ENCODE results near the gene PAFAH1B1. TPM values are rescaled to one million over a fixed set of nuclear protein-coding genes. Genes with fewer than 3 reads are reported as not detected.
"Not testable (repeated sequence)": the region's sequence is repeated elsewhere in the genome, so short reads cannot be mapped to it uniquely, and the experiment has no call there.

Gene PAFAH1B1
- polyA plus RNA-seq, 1 donor (not counting 4 experiments of a cell fraction or from before 2014, with no cell fraction given): 119 TPM

GRCh38 chr17:2649191-2649590 lies 55.7 kb downstream of the PAFAH1B1 start:
- peaks cover 18% of the 10 kb centered on the region for H4K20me1 ChIP-seq (ENCODE audit: control insufficient read depth, extremely low read depth, insufficient read depth, low read length)
- peaks cover 3 to 9% of the 10 kb centered on the region in 2 experiments for H3K36me3 ChIP-seq (ENCODE audit: control insufficient read depth in 2 of 2, extremely low read depth in 1 of 2, insufficient read depth in 2 of 2, low read length in 2 of 2)
- H3K4me2 ChIP-seq (ENCODE audit: control insufficient read depth, extremely low read depth, insufficient read depth, low read depth, low read length): no peak overlapping the region
- H3K9me3 ChIP-seq (ENCODE audit: control insufficient read depth, low read depth, low read length): no peaks in the 10 kb centered on the region
- H3K27me3 ChIP-seq (ENCODE audit: control insufficient read depth, extremely low read depth, insufficient read depth, low read length): no peaks in the 10 kb centered on the region
- dilution Hi-C loops (cut with MboI; ENCODE audit: extremely low pct_ligation_motif_present, low sequenced_read_pairs): no loop called here
- FAIRE-seq (no peak), DNase-seq (ENCODE audit: low read depth, low spot score) (no peak)
- peaks cover 9% of the 10 kb centered on the region for H3K4me1 ChIP-seq (ENCODE audit: control insufficient read depth, extremely low read depth, insufficient read depth, low read length)
- H3K9ac ChIP-seq (ENCODE audit: control insufficient read depth, extremely low read depth, insufficient read depth, low read length): no peak overlapping the region
- H3K27ac ChIP-seq (ENCODE audit: control insufficient read depth, insufficient read depth, low read length): no peak overlapping the region
- TF ChIP-seq CTCF (optimal IDR thresholded peaks at IDR 0.05 in 1 of 3, IDR thresholded peaks at IDR 0.05 in 1 of 3, conservative IDR thresholded peaks at IDR 0.05 in 1 of 3; ENCODE audit: extremely low read depth in 1 of 3, insufficient read depth in 2 of 3, low read length in 3 of 3): no peak
- no peak for TF ChIP-seq EZH2 (IDR thresholded peaks at IDR 0.05; ENCODE audit: low read length)
- no peak overlapping the region for H2AFZ ChIP-seq (ENCODE audit: control insufficient read depth, low read length)
- H3K79me2 ChIP-seq (ENCODE audit: control insufficient read depth, insufficient read depth, low read length): peaks cover 56% of the 10 kb centered on the region
- H3K9me1 ChIP-seq (ENCODE audit: control insufficient read depth, extremely low read depth, insufficient read depth, low read length): no peaks in the 10 kb centered on the region
- no peak overlapping the region for H3K4me3 ChIP-seq (ENCODE audit: control insufficient read depth in 2 of 3, extremely low read depth in 1 of 3, insufficient read depth in 2 of 3, low read depth in 1 of 3, low read length in 3 of 3)

- H3K9me3 ChIP-seq (ENCODE audit: control insufficient read depth, low read depth, low read length); H3K27ac ChIP-seq (ENCODE audit: control insufficient read depth, insufficient read depth, low read length); H3K4me2 ChIP-seq (ENCODE audit: control insufficient read depth, extremely low read depth, insufficient read depth, low read depth, low read length); H3K27me3 ChIP-seq (ENCODE audit: control insufficient read depth, extremely low read depth, insufficient read depth, low read length); H2AFZ ChIP-seq (ENCODE audit: control insufficient read depth, low read length); H3K4me3 ChIP-seq (ENCODE audit: control insufficient read depth in 2 of 3, extremely low read depth in 1 of 3, insufficient read depth in 2 of 3, low read depth in 1 of 3, low read length in 3 of 3); H3K4me1 ChIP-seq (ENCODE audit: control insufficient read depth, extremely low read depth, insufficient read depth, low read length); FAIRE-seq; dilution Hi-C loops (cut with MboI; ENCODE audit: extremely low pct_ligation_motif_present, low sequenced_read_pairs); H3K9me1 ChIP-seq (ENCODE audit: control insufficient read depth, extremely low read depth, insufficient read depth, low read length); H3K9ac ChIP-seq (ENCODE audit: control insufficient read depth, extremely low read depth, insufficient read depth, low read length); DNase-seq (ENCODE audit: low read depth, low spot score): not testable (repeated sequence)
- Histone ChIP-seq H4K20me1 (ENCODE audit: control insufficient read depth, extremely low read depth, insufficient read depth, low read length) (peaks cover 20% of the 10 kb centered on the region), H3K36me3 (ENCODE audit: control insufficient read depth in 2 of 2, extremely low read depth in 1 of 2, insufficient read depth in 2 of 2, low read length in 2 of 2) (peaks cover 3 to 13% of the 10 kb centered on the region in 2 experiments), H3K79me2 (ENCODE audit: control insufficient read depth, insufficient read depth, low read length) (peaks cover 75% of the 10 kb centered on the region)
Observed at GRCh38 chr17:2652911-2653310, 59.5 kb downstream of the PAFAH1B1 start.

GRCh38 chr17:2655546-2655945 lies 62.1 kb downstream of the PAFAH1B1 start:
- FAIRE-seq: no peak

More at GRCh38 chr17:2655546-2655945, 62.1 kb downstream of the PAFAH1B1 start:
- no peak for DNase-seq (ENCODE audit: low read depth, low spot score)
- TF ChIP-seq CTCF (optimal IDR thresholded peaks at IDR 0.05 in 1 of 3, IDR thresholded peaks at IDR 0.05 in 1 of 3, conservative IDR thresholded peaks at IDR 0.05 in 1 of 3; ENCODE audit: extremely low read depth in 1 of 3, insufficient read depth in 2 of 3, low read length in 3 of 3) (no peak), EZH2 (IDR thresholded peaks at IDR 0.05; ENCODE audit: low read length) (no peak)
- Histone ChIP-seq H3K79me2 (ENCODE audit: control insufficient read depth, insufficient read depth, low read length) (peaks cover 85% of the 10 kb centered on the region), H3K4me3 (ENCODE audit: control insufficient read depth in 2 of 3, extremely low read depth in 1 of 3, insufficient read depth in 2 of 3, low read depth in 1 of 3, low read length in 3 of 3) (no peak overlapping the region), H3K9me3 (ENCODE audit: control insufficient read depth, low read depth, low read length) (no peaks in the 10 kb centered on the region), H3K4me2 (ENCODE audit: control insufficient read depth, extremely low read depth, insufficient read depth, low read depth, low read length) (no peak overlapping the region), H4K20me1 (ENCODE audit: control insufficient read depth, extremely low read depth, insufficient read depth, low read length) (peaks cover 16% of the 10 kb centered on the region), H3K27ac (ENCODE audit: control insufficient read depth, insufficient read depth, low read length) (no peak overlapping the region), H3K36me3 (ENCODE audit: control insufficient read depth in 2 of 2, extremely low read depth in 1 of 2, insufficient read depth in 2 of 2, low read length in 2 of 2) (peaks cover 3 to 10% of the 10 kb centered on the region in 2 experiments), H2AFZ (ENCODE audit: control insufficient read depth, low read length) (no peak overlapping the region), H3K27me3 (ENCODE audit: control insufficient read depth, extremely low read depth, insufficient read depth, low read length) (no peaks in the 10 kb centered on the region), H3K9me1 (ENCODE audit: control insufficient read depth, extremely low read depth, insufficient read depth, low read length) (no peaks in the 10 kb centered on the region), H3K9ac (ENCODE audit: control insufficient read depth, extremely low read depth, insufficient read depth, low read length) (no peak overlapping the region), H3K4me1 (ENCODE audit: control insufficient read depth, extremely low read depth, insufficient read depth, low read length) (peaks cover 5% of the 10 kb centered on the region)
- dilution Hi-C loops (cut with MboI; ENCODE audit: extremely low pct_ligation_motif_present, low sequenced_read_pairs): no loop called here
